Thoracic aorta (tissue), 2 donors: Measurements from ENCODE around the gene ARHGAP10. TPM values are rescaled to one million over a fixed set of nuclear protein-coding genes. Genes with fewer than 3 reads are reported as not detected.

Source experiments
- ATAC-seq: fragments of 150-250 bp; one replicate; pipeline ENCODE4 v1.8.0; 2017; ENCODE audit warnings: low read depth; ENCODE audit not compliant: insufficient number of reproducible peaks, low FRiP score
- DNase-seq: peaks from one replicate; pipeline ENCODE4 v3.0.0-alpha.2; 2020; ENCODE audit warnings: low spot score
- H3K27ac ChIP-seq, 2 donors: fragments of 200-600 bp; sonication (generic); 1 replicate in 1 of 2; 2 replicates in 1 of 2; pipeline ENCODE4 v1.5.1; 2016; ENCODE audit warnings: mild to moderate bottlenecking in 2 of 2, moderate library complexity in 2 of 2
- H3K27me3 ChIP-seq: fragments of 200-600 bp; sonication (generic); replicated peaks from 2 replicates; pipeline ENCODE4 v1.6.0; 2016; ENCODE audit warnings: mild to moderate bottlenecking; ENCODE audit not compliant: insufficient read depth
- H3K36me3 ChIP-seq: fragments of 200-600 bp; sonication (generic); one replicate; pipeline ENCODE4 v1.5.1; 2016
- H3K4me1 ChIP-seq, 2 donors: fragments of 200-600 bp; sonication (generic); 1 replicate in 1 of 2; 2 replicates in 1 of 2; pipeline versions ENCODE4 v1.5.1 to v1.6.0; 2016; ENCODE audit warnings: low read depth in 2 of 2, mild to moderate bottlenecking in 1 of 2; ENCODE audit not compliant: control insufficient read depth in 1 of 2
- H3K4me3 ChIP-seq: fragments of 200-600 bp; sonication (generic); 2 replicates; pipeline ENCODE4 v1.5.1; 2016; ENCODE audit warnings: mild to moderate bottlenecking
- H3K9me3 ChIP-seq: fragments of 200-600 bp; sonication (generic); 2 replicates; pipeline ENCODE4 v1.5.1; 2016
- CTCF ChIP-seq: fragments of 200-600 bp; sonication (generic); IDR thresholded peaks from one replicate; pipeline ENCODE4 v1.5.1; 2019; ENCODE audit warnings: antibody characterized with exemption
- total RNA-seq, 2 donors: library from RNA; depleted of rRNA; stranded (reverse); fragments of >200 nt; gene quantifications; one replicate each; pipeline versions ENCODE4 v1.1.0 to v1.2.3, GENCODE V29; 2016

The ARHGAP10 gene
- total RNA-seq, 2 donors from 2014 or later = 195 to 211 TPM

- no peak overlapping the region for H3K4me3 ChIP-seq
- DNase-seq = no peak
- no peak for TF ChIP-seq CTCF
- peaks cover 16 to 39% of the 10 kb centered on the region in 2 donors for H3K4me1 ChIP-seq
- H3K27ac ChIP-seq = no peak overlapping the region
- no peak for ATAC-seq
- H3K9me3 ChIP-seq = no peaks in the 10 kb centered on the region
- H3K36me3 ChIP-seq = no peaks in the 10 kb centered on the region
- no peaks in the 10 kb centered on the region for H3K27me3 ChIP-seq
Observed at GRCh38 chr4:147975933-147976928, 244.3 kb downstream of the ARHGAP10 start.

GRCh38 chr4:147980586-147980985, 248.7 kb downstream of the ARHGAP10 start:
- TF ChIP-seq CTCF = no peak
- H3K9me3 ChIP-seq = no peaks in the 10 kb centered on the region
- H3K27me3 ChIP-seq = no peaks in the 10 kb centered on the region
- ATAC-seq = no peak
- H3K27ac ChIP-seq = no peak overlapping the region
- H3K4me1 ChIP-seq = peaks cover 19 to 69% of the 10 kb centered on the region in 2 donors
- H3K4me3 ChIP-seq = no peak overlapping the region
- H3K36me3 ChIP-seq = no peaks in the 10 kb centered on the region
- DNase-seq = no peak

- Histone ChIP-seq H3K4me3 (no peak overlapping the region), H3K9me3 (no peaks in the 10 kb centered on the region), H3K36me3 (no peaks in the 10 kb centered on the region), H3K4me1 (peaks cover 19 to 69% of the 10 kb centered on the region in 2 donors), H3K27me3 (no peaks in the 10 kb centered on the region), H3K27ac (no peak overlapping the region)
- no peak for TF ChIP-seq CTCF
- ATAC-seq (no peak), DNase-seq (no peak)
Observed at GRCh38 chr4:147981305-147981704, 249.4 kb downstream of the ARHGAP10 start.

- no peaks in the 10 kb centered on the region for H3K27me3 ChIP-seq
- no peak overlapping the region for H3K4me3 ChIP-seq
- H3K36me3 ChIP-seq = no peaks in the 10 kb centered on the region
- no peak for DNase-seq
- TF ChIP-seq CTCF = peak; percentile 35
- ATAC-seq = no peak
- H3K9me3 ChIP-seq = no peaks in the 10 kb centered on the region
- peaks cover 16 to 70% of the 10 kb centered on the region in 2 donors for H3K4me1 ChIP-seq
- no peak overlapping the region for H3K27ac ChIP-seq
Observed at GRCh38 chr4:147984065-147984777, 252.3 kb downstream of the ARHGAP10 start.

- Histone ChIP-seq H3K36me3 (no peaks in the 10 kb centered on the region), H3K9me3 (no peaks in the 10 kb centered on the region), H3K27me3 (no peaks in the 10 kb centered on the region), H3K4me1 (peaks cover 16 to 70% of the 10 kb centered on the region in 2 donors), H3K4me3 (no peak overlapping the region), H3K27ac (no peak overlapping the region)
- no peak for ATAC-seq
- TF ChIP-seq CTCF = no peak
- DNase-seq = no peak
Observed at GRCh38 chr4:147984778-147985138, 252.9 kb downstream of the ARHGAP10 start.
